ENCODE results near the gene CAMKMT. TPM values are rescaled to one million over a fixed set of nuclear protein-coding genes. Genes with fewer than 3 reads are reported as not detected.

The CAMKMT gene
- total RNA-seq, 2 experiments from 2014 or later = 12.1 to 14.1 TPM

DNA sequence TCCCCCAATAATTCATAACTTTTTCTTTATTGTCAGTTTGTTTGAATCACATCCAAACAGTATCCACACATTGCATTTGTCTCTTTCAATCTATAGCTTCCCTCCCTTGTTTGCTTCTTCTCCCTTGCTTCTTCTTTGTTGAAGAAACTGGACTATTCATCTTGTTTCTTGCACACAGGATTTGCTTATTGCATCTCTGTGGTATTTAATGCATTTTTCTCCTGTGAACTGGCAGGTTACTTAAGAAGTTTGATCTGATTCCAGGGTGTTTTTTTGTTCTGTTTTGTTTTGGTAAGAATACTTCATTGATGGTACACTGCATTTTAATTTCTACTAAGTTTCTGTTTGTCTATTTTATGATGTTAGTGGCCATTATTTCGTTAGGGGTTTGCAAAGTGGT is 166.8 kb downstream of the CAMKMT start:
- POLR2A ChIA-PET = no interaction called here
- peaks cover 13% of the 10 kb centered on the region for H3K36me3 Mint-ChIP-seq (ENCODE audit: low read depth)

DNA sequence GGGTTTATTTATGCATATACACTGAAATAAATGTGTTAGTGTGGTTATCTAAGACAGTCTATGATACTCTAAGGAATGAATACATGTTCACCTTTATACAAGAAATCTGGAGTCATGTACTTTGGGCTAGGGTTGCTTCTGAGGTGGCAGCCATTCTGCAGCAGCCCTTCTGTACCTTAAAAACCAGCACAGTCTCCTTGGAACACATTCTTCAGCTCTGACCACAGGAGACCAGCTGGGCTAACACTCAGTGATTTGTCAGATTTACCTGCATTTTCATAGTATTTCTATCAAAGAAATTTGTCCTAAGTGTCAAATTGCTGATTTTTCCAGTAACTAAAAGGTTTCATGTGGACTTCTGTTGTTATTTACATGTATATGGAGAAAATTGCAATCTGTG is 167.7 kb downstream of the CAMKMT start:
- Mint-ChIP-seq H3K27me3 (no peaks in the 10 kb centered on the region), H3K36me3 (ENCODE audit: low read depth) (peaks cover 15% of the 10 kb centered on the region), H3K4me1 (ENCODE audit: low read depth) (peaks cover 2% of the 10 kb centered on the region), H3K27ac (no peak overlapping the region), H3K4me3 (no peak overlapping the region), H3K9me3 (no peaks in the 10 kb centered on the region)
- ChIA-PET CTCF (interaction anchor here (0.6 to 2.5 kb wide), 3 partner anchors 11 to 50 kb away, joined by 3 to 7 read pairs (median 3); no protein-coding TSS in a partner anchor), POLR2A (no interaction called here)
- ATAC-seq (no peak), DNase-seq (no peak)
- TF ChIP-seq, protein P1, sequence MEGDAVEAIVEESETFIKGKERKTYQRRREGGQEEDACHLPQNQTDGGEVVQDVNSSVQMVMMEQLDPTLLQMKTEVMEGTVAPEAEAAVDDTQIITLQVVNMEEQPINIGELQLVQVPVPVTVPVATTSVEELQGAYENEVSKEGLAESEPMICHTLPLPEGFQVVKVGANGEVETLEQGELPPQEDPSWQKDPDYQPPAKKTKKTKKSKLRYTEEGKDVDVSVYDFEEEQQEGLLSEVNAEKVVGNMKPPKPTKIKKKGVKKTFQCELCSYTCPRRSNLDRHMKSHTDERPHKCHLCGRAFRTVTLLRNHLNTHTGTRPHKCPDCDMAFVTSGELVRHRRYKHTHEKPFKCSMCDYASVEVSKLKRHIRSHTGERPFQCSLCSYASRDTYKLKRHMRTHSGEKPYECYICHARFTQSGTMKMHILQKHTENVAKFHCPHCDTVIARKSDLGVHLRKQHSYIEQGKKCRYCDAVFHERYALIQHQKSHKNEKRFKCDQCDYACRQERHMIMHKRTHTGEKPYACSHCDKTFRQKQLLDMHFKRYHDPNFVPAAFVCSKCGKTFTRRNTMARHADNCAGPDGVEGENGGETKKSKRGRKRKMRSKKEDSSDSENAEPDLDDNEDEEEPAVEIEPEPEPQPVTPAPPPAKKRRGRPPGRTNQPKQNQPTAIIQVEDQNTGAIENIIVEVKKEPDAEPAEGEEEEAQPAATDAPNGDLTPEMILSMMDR (IDR thresholded peaks at IDR 0.05) = no peak
- intact Hi-C loops (cut with micrococcal nuclease) = no loop called here

More for the DNA sequence above, 166.8 kb downstream of the CAMKMT start:
- no peak for ATAC-seq
- H3K27me3 Mint-ChIP-seq = no peaks in the 10 kb centered on the region
- TF ChIP-seq, protein P1 (IDR thresholded peaks at IDR 0.05) = no peak
- H3K4me3 Mint-ChIP-seq = no peak overlapping the region
- no peak for DNase-seq
- intact Hi-C loops (cut with micrococcal nuclease) = no loop called here
- no peaks in the 10 kb centered on the region for H3K9me3 Mint-ChIP-seq
- H3K4me1 Mint-ChIP-seq (ENCODE audit: low read depth) = peaks cover 2% of the 10 kb centered on the region
- no peak overlapping the region for H3K27ac Mint-ChIP-seq
- CTCF ChIA-PET = interaction anchor here (2.5 kb wide), 1 partner anchor 49 kb away, joined by 7 read pairs; no protein-coding TSS in a partner anchor

DNA sequence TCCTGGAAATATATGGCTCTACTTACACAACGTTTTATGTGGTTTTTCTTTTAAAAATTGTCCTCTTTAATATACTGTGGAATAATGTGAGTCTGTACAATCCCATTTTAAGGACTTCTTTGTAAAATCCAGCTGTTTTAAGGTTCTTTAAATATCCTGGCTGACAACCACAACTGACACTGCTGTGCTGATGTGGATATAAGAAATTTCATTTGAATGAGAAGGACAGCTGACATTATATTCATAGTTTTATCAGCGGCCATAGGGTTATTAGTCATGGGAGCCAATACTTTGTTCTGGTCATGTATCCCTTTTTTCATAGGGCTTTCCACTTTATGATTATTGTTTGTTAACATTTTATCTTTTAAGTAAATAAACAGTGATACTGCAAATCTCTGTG is 169.5 kb downstream of the CAMKMT start:
- peaks cover 12% of the 10 kb centered on the region for H3K36me3 Mint-ChIP-seq (ENCODE audit: low read depth)
- ChIA-PET POLR2A (no interaction called here), CTCF (no interaction called here)
- H3K27ac Mint-ChIP-seq = no peak overlapping the region
- no peaks in the 10 kb centered on the region for H3K27me3 Mint-ChIP-seq
- ATAC-seq (no peak), DNase-seq (no peak)
- no peak overlapping the region for H3K4me3 Mint-ChIP-seq
- TF ChIP-seq, protein P1 (IDR thresholded peaks at IDR 0.05) = no peak
- peaks cover 2% of the 10 kb centered on the region for H3K4me1 Mint-ChIP-seq (ENCODE audit: low read depth)
- H3K9me3 Mint-ChIP-seq = no peaks in the 10 kb centered on the region
- intact Hi-C loops (cut with micrococcal nuclease) = no loop called here

DNA sequence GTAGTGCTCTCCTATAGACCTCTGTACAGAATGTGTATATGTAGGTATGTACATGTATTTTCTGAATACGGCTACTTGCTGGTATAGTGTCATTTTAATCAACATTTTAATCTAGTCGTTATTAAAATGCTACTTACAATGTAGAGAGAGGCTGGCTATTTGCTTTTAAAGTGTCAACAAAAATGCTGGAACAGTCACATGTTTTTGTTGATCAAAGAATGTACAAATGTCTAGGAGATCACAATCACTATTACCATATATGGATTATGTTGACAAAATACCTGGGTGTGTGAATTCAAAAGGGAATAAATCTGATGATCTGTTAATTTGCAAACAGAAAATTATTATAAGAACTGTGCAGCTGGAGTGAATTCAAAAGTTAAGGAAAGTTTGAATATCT is 170.3 kb downstream of the CAMKMT start:
- no peak overlapping the region for H3K27ac Mint-ChIP-seq
- DNase-seq (no peak), ATAC-seq (no peak)
- POLR2A ChIA-PET = no interaction called here
- H3K36me3 Mint-ChIP-seq (ENCODE audit: low read depth) = peaks cover 12% of the 10 kb centered on the region
- no peak overlapping the region for H3K4me3 Mint-ChIP-seq
- intact Hi-C loops (cut with micrococcal nuclease) = no loop called here
- peaks cover 2% of the 10 kb centered on the region for H3K4me1 Mint-ChIP-seq (ENCODE audit: low read depth)
- H3K27me3 Mint-ChIP-seq = no peaks in the 10 kb centered on the region
- TF ChIP-seq, protein P1 (IDR thresholded peaks at IDR 0.05) = no peak
- CTCF ChIA-PET = no interaction called here
- no peaks in the 10 kb centered on the region for H3K9me3 Mint-ChIP-seq

DNA sequence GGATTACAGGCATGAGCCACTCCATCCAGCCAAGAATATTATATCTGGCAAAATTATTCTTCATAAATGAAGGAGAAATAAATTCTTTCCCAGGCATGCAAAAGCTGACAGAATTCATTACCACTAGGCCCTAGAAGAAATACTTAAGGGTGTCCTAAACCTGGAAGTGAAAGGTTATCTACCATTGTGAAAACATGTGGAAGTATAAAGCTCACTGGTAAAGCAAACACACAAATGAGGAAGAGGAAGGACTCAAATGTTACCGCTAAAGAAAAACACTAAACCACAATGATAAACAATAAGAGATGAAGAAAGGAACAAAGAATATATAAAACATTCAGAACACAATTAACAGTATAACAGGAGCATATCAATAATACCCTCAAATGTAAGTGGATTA is 171.8 kb downstream of the CAMKMT start:
- ChIA-PET POLR2A (interaction anchor here (0.6 kb wide), 1 partner anchor 333 kb away, joined by 3 read pairs; no protein-coding TSS in a partner anchor), CTCF (no interaction called here)
- Mint-ChIP-seq H3K4me3 (no peak overlapping the region), H3K36me3 (ENCODE audit: low read depth) (peaks cover 15% of the 10 kb centered on the region), H3K4me1 (ENCODE audit: low read depth) (peaks cover 2% of the 10 kb centered on the region), H3K27me3 (no peaks in the 10 kb centered on the region), H3K27ac (no peak overlapping the region), H3K9me3 (no peaks in the 10 kb centered on the region)
- ATAC-seq = no peak
- intact Hi-C loops (cut with micrococcal nuclease) = no loop called here
- DNase-seq = no peak
- TF ChIP-seq, protein P1 (IDR thresholded peaks at IDR 0.05) = no peak

Measured in activated CD8-positive, alpha-beta T cell treated with anti-CD3 and anti-CD28 coated beads for 36 hours (primary cell).